Gastroesophageal sphincter (tissue), 3 donors: ENCODE measurements around the gene PRDM15.

Experiments
- CTCF ChIP-seq, 4 experiments: fragments of 200-600 bp in 2 of 4; fragments of 450-650 bp in 2 of 4; sonication (generic) in 1 of 4; IDR thresholded peaks; one replicate each; pipeline ENCODE4 v1.5.1; 2017 to 2019; ENCODE audit warnings: antibody characterized with exemption in 4 of 4, mild to moderate bottlenecking in 2 of 4, moderate library complexity in 2 of 4
- EP300 ChIP-seq: sonication (generic); formaldehyde crosslinking; IDR thresholded peaks from one replicate; pipeline ENCODE4 v1.6.1; 2017; ENCODE audit warnings: antibody characterized with exemption, mild to moderate bottlenecking

GRCh38 chr21:41824466-41825207, 54.5 kb downstream of the PRDM15 start:
- no peak for TF ChIP-seq CTCF (IDR thresholded peaks at IDR 0.05)
- TF ChIP-seq EP300 = no peak
